ENCODE results near the gene SH3RF3.

- no peak for TF ChIP-seq CTCF (IDR thresholded peaks at IDR 0.05)
- TF ChIP-seq ZNF423 (CRISPR knock-in tag; IDR thresholded peaks at IDR 0.05): no peak
- TF ChIP-seq ZNF263 (CRISPR knock-in tag; IDR thresholded peaks at IDR 0.05; ENCODE audit: low read depth): no peak
- no peak for TF ChIP-seq TCF7 (CRISPR knock-in tag; IDR thresholded peaks at IDR 0.05; ENCODE audit: low read depth)
- TF ChIP-seq MXD4 (CRISPR knock-in tag; IDR thresholded peaks at IDR 0.05; ENCODE audit: borderline replicate concordance): no peak
- no peak for TF ChIP-seq AFF4 (CRISPR knock-in tag; IDR thresholded peaks at IDR 0.05; ENCODE audit: borderline replicate concordance)
- TF ChIP-seq NFE2L1 (CRISPR knock-in tag; IDR thresholded peaks at IDR 0.05): no peak
- no peak for TF ChIP-seq ETV6 (CRISPR knock-in tag; IDR thresholded peaks at IDR 0.05)
- no peak for TF ChIP-seq IRF1 (CRISPR knock-in tag; IDR thresholded peaks at IDR 0.05)
- TF ChIP-seq NR1H2 (CRISPR knock-in tag; IDR thresholded peaks at IDR 0.05): no peak
- no peak for TF ChIP-seq SP1 (CRISPR knock-in tag; conservative IDR thresholded peaks at IDR 0.05)
- no peak for TF ChIP-seq HMGXB4 (CRISPR knock-in tag; IDR thresholded peaks at IDR 0.05)
Observed at GRCh38 chr2:109317471-109318095, 188.6 kb downstream of the SH3RF3 start.

Data from WTC11 (cell line).